ENCODE results near the gene TM2D3.

The TM2D3 gene, protein sequence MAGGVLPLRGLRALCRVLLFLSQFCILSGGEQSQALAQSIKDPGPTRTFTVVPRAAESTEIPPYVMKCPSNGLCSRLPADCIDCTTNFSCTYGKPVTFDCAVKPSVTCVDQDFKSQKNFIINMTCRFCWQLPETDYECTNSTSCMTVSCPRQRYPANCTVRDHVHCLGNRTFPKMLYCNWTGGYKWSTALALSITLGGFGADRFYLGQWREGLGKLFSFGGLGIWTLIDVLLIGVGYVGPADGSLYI

DNA sequence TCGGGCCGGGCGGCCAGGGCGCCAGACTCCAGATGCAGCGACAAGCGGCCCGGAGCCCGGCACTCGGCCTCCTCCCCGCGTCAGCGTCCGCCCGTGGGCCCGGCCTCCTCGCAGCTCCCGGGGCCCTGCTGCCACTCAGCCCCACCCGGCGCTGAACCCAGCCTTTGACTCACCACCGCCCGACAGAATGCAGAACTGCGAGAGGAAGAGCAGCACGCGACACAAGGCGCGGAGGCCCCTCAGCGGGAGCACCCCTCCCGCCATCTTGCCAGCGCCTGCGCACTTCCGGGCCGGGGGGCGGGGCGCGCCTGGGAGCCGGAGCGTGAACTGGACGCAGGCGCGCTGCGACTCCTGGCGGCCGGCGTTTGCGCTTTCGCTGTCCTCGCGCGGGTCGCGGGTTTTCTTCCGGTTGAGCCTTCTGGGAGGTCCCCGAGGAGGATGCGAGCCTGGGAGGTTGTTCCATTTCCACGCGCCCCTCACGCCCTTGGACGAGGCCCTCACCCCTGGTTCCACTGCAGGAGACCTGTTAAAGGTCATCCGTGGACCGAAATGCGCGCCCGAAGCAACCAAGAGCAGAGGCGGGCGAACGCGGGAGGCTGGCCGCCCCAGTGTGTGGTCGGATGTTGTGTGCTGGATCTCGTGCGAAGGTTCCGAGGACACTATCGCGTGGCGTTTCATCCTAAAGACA lies at the start of gene TM2D3:
TSS of gene TM2D3 (minus strand) at position 284 of the 688 bp plus-strand sequence. CDS start at position 264, 20 bp downstream.
- DNase-seq (ENCODE audit: low read depth, low spot score) = no peak

DNA sequence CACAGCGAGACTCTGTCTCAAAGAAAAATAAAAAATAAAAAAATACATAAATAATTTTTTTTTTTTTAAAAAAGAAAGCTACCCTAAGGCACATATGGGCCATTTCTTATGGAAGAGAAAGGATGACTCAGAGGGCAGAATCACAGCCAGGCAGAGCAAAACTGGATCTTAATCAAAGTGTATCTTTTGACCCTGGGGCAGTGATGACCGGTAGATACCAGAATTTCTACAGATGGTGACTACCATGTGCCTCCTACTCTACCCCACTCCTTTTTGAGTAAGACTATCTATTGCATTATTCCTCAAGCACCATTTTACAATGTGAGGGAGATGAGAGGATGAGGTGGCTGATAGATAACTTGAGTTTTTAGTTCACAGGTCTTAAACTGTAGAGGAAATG lies 46.1 kb upstream of the TM2D3 start:
- no peak for DNase-seq (ENCODE audit: low read depth, low spot score)

DNA sequence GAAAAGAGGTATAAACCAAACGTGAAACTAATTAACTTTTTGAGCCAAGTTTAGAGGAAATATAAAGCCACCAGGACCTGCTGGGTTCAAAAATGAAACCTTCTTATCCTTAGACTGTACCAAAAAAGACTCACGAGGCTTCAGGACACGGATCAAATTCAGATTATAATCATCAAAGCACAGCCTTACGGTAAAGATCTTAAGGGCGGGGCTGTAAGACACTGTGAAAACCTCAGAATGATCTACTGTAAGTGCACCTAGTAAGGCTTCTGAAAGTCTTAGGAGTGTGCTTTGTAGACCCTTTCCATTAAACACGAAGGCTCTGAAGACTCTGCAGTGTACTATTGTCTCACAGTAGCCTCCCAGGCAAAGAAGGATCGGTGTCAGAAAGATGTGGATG lies 45.3 kb upstream of the TM2D3 start:
- DNase-seq (ENCODE audit: low read depth, low spot score) = no peak

DNA sequence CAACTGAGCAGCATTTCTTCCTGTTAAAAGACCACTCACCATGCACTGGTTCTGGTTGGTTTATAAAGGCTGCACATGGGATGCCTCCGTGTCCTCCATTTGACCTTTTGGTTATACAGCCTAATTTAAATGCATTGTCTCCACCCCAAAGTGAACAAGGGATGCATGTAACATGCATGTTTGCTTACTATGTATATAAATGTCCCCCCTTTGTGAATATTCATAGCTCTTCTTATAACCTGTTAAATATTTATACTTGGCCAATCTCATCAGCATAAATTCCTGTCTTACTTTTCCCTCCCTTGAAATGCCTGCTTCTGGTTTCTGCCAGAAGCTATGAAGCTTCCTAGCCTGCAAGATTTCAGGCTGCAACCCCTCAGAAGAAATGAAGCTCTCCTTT lies 44.6 kb upstream of the TM2D3 start:
- no peak for DNase-seq (ENCODE audit: low read depth, low spot score)

DNA sequence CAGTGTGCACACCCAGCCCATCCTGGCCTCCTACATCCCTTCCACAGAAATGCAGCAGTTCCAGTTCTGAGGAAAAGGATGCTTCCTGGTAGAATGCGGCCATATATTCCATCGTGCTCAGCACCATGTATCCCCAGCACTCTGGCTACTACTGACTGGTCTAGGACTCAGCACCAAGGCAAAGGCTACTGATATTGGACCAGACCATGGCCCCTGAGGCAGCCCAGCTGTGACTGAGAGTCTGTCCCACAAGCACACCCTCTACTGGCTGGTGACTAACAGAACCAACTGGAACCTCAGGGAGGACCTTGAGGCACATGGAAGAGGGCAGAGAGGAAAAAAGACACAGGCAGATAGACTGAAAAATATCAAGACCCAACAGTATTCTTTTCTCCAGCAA lies 42.1 kb upstream of the TM2D3 start:
- DNase-seq (ENCODE audit: low read depth, low spot score) = no peak

DNA sequence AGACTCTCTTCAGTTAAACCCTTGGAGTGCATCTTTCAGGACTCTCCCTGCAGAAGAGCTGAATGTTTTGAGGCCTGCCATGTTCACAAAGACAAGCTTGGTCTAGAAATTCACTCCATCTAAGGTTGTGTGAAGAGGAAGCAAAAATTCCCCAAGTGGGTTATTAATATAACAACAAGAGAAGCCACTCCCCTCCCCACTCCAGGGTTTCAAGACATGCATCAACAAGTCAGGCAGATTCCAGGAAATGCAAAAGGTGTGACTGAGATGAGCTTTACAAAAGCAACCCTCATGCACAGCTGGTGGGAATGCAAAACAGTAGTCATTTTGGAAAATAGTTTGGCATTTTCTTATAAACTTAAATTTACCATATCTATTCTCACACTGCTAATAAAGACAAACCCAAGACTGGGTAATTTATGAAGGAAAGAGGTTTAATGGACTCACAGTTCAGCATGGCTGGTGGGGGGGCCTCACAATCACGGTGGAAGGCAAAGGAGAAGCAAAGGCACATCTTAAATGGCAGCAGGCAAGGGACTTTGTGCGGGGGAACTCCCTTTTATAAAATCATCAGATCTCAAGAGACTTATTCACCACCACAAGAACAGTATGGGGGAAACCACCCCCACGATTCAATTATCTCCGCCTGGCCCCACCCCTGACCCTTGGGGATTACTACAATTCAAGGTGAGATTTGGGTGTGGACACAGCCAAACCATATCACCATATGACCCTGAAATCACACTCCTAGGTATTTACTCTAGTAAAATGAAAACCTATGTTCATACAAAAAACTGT lies 40.8 kb upstream of the TM2D3 start:
- DNase-seq (ENCODE audit: low read depth, low spot score) = no peak

DNA sequence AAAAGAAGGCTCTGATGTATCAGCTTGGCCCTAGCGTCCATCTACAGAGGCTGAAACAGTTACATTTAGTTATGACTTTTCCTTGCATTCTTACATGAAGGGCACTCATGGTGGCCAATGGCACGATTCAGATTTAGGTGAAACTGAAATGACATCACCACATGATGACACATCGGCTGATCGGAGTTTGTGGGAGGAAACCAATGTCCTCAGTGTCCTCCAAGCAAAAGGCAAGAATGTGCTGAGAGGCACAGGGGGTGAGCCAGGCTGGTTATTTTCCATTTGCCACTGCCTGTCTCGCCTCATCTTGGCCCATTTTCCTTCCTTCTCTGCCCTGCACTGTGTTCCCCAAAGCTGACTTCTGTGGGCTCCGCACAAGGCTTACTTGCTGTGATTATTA lies 37.7 kb upstream of the TM2D3 start:
- DNase-seq (ENCODE audit: low read depth, low spot score) = no peak

DNA sequence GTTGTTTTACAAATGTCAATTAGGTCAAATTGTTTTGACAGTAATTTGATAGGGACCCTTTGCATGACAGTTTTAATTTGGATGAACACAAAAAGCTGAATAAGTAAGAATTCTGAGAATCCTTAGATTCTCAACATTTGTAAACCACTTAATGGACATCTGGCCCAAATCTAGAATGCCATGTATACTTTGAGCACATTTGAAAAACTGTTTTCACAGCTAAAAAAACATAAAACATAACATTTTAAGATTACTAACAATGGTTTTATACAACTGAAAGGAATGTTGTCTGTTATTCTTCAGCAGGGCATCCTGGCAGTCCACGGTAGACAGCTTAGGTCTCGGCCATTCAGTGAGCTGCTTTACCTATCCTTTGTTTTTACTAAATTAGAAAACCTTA lies 34.5 kb upstream of the TM2D3 start:
- no peak for DNase-seq (ENCODE audit: low read depth, low spot score)

DNA sequence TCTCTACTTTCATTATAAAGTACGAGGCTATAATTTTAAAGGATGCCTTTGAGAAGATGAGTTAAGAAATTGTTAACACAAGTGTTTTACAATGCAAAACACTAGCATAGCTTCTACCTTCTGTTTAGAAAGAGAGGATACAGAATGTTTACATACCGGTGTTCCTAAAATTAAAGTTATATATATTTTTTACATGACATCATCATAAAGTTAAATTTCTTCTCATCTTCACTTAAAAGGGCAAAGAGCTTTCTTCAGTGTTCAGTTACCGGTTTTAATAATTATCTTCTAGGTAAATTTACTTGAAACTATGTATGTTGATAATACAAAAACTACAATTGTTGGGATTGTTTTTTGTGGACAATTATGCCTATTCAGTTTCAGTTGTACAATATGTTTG lies 32.7 kb upstream of the TM2D3 start:
- DNase-seq (ENCODE audit: low read depth, low spot score) = no peak

DNA sequence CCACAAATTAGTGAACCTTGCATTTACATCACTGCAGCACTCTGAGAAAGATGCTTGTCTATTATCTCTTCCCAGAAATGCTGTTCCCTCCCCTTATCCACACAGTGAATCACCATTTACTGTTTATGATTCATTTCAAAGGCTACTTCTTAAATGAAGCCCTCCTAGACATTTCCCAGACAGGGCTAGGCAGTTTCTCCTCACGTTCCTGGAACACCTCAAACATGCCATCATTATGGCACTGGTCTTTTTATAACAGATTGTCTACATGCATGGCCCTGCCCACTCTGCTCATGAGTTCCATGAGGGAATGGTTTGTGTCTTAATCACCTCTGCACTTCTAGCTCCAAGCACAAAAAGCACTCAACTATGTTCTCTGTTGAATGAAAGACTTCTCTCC lies 32.2 kb upstream of the TM2D3 start:
- DNase-seq (ENCODE audit: low read depth, low spot score) = no peak

DNA sequence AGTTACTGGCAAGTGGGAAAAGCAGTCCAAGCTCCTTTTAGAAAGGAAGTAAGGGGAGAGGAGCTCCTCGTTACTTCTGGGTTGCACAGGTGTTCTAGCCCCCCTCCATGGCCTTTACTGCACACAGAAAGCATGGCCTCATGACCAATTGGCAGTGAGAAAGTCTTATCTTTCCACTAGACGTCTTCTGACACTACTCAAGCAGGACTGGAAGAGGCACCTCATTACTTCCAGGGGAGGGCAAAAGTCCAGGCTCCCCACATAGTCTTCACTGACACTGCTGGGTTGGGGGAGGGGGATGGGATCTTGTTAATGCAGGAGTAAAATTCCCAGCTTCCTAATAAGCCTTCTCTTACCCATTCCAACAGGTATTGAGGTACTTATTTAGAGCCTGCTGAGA lies 27.6 kb upstream of the TM2D3 start:
- DNase-seq (ENCODE audit: low read depth, low spot score) = no peak

DNA sequence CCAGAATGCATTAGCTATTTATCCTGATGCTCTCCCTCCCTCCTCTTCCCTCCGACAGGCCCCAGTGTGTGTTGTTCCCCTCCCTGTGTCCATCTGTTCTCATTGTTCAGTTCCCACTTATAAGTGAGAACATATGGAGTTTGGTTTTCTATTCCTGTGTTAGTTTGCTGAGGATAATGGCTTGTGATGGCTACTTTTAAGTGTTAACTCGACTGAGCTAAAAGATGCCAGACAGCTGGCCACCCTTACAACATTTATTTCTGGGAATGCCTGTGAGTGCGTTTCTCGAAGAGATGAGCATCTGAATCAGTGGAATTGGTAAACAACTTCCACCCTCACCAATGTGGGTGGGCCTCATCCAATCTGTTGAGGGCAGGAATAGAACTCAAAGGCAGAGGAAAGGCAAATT lies 24.7 kb upstream of the TM2D3 start:
- DNase-seq (ENCODE audit: low read depth, low spot score) = no peak

DNA sequence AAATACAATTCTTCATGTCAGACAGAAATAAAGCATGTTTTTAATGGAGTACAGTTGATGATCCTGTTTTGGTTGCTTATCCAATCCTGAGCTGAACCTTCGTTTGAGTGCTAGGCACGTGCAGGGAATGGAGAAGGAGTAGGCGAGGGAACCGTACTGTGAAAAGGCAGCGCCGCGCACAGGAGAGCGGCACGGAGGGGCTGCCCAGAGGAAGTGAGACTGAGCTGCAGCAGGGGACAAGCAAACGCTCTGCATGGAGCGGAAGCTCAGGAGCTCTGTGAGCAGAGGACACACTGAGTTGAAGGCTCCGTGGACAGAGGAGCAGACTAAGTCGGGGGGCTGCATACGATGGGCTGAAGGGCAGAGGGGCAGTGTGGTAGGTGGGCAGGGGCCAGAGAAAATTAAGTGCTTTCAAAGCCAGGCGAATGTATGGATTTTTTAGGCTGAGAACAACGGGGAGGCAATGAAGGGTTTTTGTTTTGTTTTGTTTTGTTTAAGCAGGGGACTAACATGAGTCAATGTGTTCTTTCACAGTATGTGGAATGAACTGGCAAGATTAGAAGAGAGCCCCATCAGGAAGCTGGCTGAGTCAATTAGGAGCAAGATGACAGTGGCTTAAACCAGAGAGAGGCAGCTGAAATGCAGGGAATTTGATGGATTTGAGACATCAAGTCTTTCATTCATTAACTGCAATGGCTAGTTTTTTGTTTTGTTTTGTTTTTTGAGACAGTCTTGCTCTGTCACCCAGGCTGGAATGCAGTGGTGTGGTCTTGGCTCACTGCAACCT lies 23.8 kb upstream of the TM2D3 start:
- no peak for DNase-seq (ENCODE audit: low read depth, low spot score)

DNA sequence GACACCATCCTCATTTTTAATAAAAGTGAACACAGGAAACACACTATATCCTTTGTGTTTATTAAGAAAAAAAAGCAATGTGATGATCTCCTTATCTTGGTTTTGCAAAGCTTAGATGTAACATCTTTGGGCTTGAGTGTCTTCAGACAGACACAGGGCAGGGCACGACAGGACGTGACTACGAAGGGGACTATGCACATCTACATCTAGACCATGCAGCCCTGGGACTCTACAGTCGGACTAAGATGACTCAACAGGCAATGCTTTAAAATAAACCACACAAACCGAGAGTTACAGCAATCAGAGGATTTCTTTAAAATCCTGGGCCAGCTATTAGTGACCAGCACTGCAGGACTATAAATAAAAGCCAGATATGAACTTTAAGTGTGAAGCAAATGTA lies 22.8 kb upstream of the TM2D3 start:
- no peak for DNase-seq (ENCODE audit: low read depth, low spot score)

DNA sequence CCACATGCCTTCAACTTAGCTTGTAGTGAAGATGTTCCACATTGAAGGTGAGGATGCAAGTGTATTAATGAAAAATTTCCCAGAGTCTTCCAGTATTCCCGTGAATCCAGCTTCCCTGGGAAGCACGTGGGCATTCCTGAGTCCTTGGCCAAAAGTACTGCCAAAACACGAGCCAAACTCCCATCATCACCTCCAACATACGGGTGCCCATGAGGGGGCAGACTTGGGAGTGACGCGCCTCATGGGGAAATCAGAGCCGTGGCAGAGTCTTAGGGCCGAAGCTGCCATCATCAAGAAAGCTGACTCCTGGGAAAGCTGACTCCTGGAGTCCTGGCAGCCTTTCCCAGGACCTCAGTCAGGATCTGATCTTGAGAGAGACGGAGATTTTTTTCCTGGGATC lies 20.1 kb upstream of the TM2D3 start:
- DNase-seq (ENCODE audit: low read depth, low spot score) = no peak

DNA sequence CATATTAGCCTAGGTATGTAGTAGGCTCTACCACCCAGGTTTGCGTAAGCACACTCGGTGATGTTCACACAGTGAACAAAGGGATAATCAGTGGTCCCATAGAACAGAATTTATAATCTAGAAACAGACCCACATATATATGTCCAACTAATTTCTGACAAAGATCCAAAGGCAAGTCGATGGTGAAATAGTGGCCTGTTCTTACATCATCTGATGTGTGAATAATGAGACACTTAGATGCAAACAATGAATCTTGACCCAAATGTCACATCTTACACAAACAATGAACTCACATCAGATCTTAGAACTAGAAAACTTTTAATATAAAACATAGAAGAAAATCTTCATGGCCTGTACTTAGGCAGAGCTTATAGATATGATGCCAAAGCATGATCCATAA lies 17.6 kb upstream of the TM2D3 start:
- no peak for DNase-seq (ENCODE audit: low read depth, low spot score)

DNA sequence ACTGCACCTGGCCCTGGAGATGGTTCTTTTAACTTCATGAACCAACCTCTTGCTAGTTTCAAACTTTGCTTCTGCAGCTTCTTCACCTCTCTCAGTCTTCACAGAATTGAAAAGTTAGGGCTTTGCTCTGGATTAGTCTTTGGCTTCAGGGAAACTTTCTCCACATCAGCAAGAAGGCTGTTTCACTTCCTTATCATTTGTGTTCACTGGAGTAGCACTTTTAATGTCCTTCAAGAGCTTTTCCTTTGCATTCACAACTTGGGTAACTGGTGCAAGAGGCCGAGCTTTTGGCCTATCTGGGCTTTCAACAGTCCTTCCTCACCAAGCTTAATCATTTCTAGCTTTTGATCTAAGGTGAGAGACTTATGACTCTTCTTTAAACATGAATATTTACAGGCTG lies 15.7 kb upstream of the TM2D3 start:
- DNase-seq (ENCODE audit: low read depth, low spot score) = no peak

DNA sequence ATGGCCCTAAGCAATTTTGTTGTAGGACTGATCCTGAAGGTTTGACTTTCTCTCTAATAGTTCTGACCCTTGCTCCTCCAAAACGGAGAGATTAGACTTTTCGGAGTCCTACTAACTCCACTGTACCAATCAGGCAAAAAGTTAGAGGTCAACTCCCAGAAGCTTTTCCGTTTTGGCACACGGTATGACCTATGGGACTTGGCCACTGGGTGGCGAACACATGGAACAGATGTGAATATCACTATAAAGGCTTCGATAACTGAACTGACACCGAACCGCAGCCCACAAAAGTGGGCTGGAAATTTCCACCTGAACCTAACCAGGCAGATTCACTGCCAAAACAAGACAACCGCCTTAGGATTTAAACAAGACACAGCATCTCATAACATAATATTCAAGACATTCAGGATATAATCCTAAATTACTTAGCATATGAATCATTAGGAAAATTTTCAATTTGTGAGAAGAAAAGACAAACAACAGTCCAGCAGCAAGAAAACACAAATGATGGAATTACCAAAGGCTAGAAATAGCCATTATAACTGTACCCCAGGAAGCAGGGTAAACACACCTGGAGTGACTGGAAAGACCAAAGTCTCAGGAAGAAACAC lies 12.2 kb upstream of the TM2D3 start:
- DNase-seq (ENCODE audit: low read depth, low spot score) = no peak

DNA sequence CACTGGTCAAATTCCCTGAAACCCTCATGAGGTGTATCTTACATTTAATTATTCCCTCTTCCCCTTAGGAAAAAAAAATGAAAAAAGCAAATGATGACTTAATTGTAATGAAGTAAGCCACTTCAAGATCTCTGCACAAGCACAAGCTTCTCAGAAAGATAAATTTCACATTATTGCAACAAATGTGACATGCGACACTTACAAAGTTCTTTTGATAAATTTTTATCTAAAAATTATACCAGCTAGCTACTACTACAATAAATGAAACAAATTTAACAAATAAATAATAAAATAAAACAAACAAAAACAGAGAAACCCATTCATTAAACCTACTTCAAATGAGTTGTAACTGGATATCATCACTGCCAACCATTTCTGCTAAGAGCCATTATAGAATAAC lies 10.0 kb upstream of the TM2D3 start:
- DNase-seq (ENCODE audit: low read depth, low spot score) = no peak

DNA sequence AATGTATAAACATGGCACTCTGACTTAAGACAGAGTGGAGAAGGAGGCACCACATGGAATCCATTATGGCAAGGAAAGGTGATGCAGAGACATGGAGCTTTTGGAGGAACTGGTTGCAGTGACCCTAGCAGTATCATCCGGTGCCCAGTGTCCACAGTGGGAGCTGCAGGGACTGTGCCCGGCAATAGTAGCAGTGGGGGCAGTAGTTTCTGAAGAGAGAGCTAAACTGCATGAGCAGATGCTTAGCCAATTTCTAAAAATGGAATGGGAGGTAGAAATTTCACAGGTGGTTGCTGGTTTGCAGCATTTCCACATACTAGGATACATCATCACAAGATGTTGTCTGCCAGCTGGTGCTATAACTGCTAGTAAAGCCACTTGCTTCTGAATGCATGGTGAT lies 7.8 kb upstream of the TM2D3 start:
- no peak for DNase-seq (ENCODE audit: low read depth, low spot score)

DNA sequence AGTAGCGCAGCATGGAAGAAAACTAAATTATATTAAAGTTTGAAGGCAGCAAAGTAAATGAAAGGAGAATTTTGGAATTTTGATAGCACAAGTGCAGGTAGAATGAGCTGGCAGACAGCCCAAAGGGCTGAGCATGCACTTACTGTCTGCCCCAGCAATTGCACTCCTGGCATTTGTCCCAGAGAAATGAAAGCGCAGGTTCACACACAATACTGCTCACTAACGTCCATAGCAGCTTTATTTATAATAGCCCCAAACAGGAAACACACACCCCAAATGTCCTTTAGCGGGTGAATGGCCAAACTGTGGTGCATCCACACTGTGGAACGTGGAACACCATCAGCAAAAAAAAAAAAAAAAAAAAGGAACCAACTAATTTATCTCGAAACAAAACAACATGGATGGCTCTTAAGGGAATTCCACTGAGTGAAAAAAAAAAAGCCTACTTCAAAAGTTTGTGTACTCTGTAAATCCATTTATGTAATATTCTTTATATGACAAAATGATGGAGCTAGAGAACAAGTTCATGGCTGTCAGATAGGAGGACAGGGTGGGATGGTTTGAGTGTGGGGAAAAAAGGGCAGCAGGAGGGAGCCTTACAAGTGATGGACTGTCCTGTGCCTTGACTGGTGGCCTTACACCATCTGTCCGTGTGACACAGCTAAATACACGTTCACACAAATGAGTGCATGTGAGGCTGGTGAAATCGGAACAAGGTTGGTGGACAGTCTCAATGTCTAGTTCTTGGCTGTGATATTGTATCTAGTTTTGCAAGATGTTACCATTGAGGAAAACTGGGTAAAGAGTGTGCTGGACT lies 6.0 kb upstream of the TM2D3 start:
- no peak for DNase-seq (ENCODE audit: low read depth, low spot score)
